ENCODE measurements around the gene CFB. TPM values are rescaled to one million over a fixed set of nuclear protein-coding genes. Genes with fewer than 3 reads are reported as not detected.

CFB gene
- total RNA-seq, 1 experiment from 2014 or later = 5.6 TPM

DNA sequence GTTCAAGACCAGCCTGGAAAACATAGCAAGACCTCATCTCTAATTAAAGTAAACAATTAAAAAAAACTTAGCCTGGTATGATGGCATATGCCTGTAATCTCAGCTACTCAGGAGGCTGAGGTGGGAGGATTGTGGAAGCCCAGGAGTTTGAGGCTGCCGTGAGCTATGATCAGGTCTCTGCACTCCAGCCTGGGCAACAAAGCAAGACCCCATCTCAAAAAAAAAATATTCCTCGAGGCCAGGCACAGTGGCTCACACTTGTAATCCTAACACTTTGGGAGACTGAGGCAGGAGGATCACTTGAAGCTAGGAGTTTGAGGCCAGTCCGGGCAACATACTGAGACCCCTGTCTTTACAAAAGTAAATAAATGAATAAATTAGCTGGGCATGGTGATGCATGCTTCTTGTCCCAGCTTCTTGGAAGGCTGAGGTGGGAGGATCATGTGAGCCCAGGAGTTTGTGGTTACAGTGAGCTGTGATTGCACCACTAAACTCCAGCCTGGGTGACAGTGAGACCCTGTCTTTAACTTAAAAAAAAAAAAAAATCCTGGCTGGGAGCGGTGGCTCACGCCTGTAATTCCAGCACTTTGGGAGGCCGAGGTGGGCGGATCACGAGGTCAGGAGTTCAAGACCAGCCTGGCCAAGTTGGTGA lies 27.7 kb upstream of the CFB start:
- H3K4me3 ChIP-seq (ENCODE audit: low read depth in 2 of 2, low read length in 2 of 2) = no peak overlapping the region
- H3K27me3 ChIP-seq (ENCODE audit: control insufficient read depth, insufficient read depth, low read length) = no peaks in the 10 kb centered on the region
- TF ChIP-seq, protein P1, sequence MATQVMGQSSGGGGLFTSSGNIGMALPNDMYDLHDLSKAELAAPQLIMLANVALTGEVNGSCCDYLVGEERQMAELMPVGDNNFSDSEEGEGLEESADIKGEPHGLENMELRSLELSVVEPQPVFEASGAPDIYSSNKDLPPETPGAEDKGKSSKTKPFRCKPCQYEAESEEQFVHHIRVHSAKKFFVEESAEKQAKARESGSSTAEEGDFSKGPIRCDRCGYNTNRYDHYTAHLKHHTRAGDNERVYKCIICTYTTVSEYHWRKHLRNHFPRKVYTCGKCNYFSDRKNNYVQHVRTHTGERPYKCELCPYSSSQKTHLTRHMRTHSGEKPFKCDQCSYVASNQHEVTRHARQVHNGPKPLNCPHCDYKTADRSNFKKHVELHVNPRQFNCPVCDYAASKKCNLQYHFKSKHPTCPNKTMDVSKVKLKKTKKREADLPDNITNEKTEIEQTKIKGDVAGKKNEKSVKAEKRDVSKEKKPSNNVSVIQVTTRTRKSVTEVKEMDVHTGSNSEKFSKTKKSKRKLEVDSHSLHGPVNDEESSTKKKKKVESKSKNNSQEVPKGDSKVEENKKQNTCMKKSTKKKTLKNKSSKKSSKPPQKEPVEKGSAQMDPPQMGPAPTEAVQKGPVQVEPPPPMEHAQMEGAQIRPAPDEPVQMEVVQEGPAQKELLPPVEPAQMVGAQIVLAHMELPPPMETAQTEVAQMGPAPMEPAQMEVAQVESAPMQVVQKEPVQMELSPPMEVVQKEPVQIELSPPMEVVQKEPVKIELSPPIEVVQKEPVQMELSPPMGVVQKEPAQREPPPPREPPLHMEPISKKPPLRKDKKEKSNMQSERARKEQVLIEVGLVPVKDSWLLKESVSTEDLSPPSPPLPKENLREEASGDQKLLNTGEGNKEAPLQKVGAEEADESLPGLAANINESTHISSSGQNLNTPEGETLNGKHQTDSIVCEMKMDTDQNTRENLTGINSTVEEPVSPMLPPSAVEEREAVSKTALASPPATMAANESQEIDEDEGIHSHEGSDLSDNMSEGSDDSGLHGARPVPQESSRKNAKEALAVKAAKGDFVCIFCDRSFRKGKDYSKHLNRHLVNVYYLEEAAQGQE (IDR thresholded peaks at IDR 0.05; ENCODE audit: insufficient read depth in 1 of 2, low read depth in 2 of 2, low read length in 1 of 2) = no peak
- TF ChIP-seq POLR2AphosphoS5 (IDR thresholded peaks at IDR 0.05; ENCODE audit: low read depth, low read length) = no peak
- TF ChIP-seq, protein P2, sequence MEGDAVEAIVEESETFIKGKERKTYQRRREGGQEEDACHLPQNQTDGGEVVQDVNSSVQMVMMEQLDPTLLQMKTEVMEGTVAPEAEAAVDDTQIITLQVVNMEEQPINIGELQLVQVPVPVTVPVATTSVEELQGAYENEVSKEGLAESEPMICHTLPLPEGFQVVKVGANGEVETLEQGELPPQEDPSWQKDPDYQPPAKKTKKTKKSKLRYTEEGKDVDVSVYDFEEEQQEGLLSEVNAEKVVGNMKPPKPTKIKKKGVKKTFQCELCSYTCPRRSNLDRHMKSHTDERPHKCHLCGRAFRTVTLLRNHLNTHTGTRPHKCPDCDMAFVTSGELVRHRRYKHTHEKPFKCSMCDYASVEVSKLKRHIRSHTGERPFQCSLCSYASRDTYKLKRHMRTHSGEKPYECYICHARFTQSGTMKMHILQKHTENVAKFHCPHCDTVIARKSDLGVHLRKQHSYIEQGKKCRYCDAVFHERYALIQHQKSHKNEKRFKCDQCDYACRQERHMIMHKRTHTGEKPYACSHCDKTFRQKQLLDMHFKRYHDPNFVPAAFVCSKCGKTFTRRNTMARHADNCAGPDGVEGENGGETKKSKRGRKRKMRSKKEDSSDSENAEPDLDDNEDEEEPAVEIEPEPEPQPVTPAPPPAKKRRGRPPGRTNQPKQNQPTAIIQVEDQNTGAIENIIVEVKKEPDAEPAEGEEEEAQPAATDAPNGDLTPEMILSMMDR (IDR thresholded peaks at IDR 0.05) = no peak
- TF ChIP-seq TCF7L2 (IDR thresholded peaks at IDR 0.05; ENCODE audit: low read depth, low read length) = no peak
- TF ChIP-seq SIN3A (IDR thresholded peaks at IDR 0.05; ENCODE audit: borderline replicate concordance, insufficient read depth, low read depth, low read length) = no peak
- H3K36me3 ChIP-seq (ENCODE audit: control insufficient read depth, insufficient read depth, low read length) = no peaks in the 10 kb centered on the region
- ChIA-PET POLR2A (interaction anchor here (0.6 kb wide), 1 partner anchor 9 kb away, joined by 3 read pairs; the partner anchor contains the start of gene C2), CTCF (interaction anchor here (0.7 kb wide), 2 partner anchors 59 to 63 kb away, joined by 3 to 10 read pairs; no protein-coding TSS in a partner anchor)
- DNase-seq (ENCODE audit: low read depth, low spot score) (no peak), ATAC-seq (no peak)
- intact Hi-C loops (cut with micrococcal nuclease; ENCODE audit: unreplicated experiment) = no loop called here
- no peaks in the 10 kb centered on the region for H3K4me1 ChIP-seq (ENCODE audit: control insufficient read depth, insufficient read depth, low read length)
- no TSS peak for BruUV-seq (replicated peaks)
- no peak overlapping the region for H3K27ac ChIP-seq (ENCODE audit: low read length)
- in situ Hi-C loops (cut with HindIII; ENCODE audit: low pct_unique_long_range_greater_than_20kb, low sequenced_read_pairs) = no loop called here
- no peaks in the 10 kb centered on the region for H3K9me3 ChIP-seq (ENCODE audit: control insufficient read depth, insufficient read depth, low read depth, low read length)

DNA sequence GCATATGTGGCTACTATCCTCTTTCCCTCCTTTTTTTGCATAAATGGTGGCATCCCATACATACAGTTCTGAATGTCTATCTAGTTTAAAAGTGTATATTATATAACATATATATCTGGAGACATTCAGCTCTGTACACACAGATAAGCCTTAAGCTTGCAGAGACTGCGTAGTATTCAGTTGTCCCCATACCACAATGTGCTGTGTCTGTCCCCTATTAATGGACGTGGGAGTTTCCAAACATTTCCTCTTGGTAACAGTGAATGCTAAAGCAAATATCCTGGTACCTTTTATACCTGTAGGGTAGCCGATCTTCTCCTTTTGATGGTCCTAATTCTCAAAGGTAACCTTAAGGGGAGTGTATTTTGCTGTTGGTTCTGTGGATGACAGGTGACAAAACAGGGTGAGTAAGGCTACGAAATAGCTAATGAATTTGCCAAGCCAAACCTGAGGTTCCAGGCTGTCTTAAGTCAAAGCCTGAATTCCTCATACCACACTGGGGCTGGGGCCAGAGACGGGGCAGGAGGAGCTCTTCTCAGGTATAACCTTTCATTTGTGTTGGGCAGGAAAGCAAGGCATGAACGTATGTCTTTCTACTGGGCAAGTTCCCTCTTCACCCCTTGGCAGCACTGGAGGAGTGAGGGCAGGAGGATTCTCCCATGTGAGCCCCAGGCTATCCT lies 26.1 kb upstream of the CFB start:
- TF ChIP-seq SIN3A (IDR thresholded peaks at IDR 0.05; ENCODE audit: borderline replicate concordance, insufficient read depth, low read depth, low read length) (no peak), TCF7L2 (IDR thresholded peaks at IDR 0.05; ENCODE audit: low read depth, low read length) (no peak), POLR2AphosphoS5 (IDR thresholded peaks at IDR 0.05; ENCODE audit: low read depth, low read length) (no peak)
- TF ChIP-seq, protein P2 (IDR thresholded peaks at IDR 0.05) = no peak
- TF ChIP-seq, protein P1 (IDR thresholded peaks at IDR 0.05; ENCODE audit: insufficient read depth in 1 of 2, low read depth in 2 of 2, low read length in 1 of 2) = no peak
- POLR2A ChIA-PET = interaction anchor here (0.6 kb wide), 1 partner anchor 89 kb away, joined by 3 read pairs; no protein-coding TSS in a partner anchor
- no peak for DNase-seq (ENCODE audit: low read depth, low spot score)
- CTCF ChIA-PET = interaction anchor here (0.6 kb wide), 1 partner anchor 1469 kb away, joined by 8 read pairs; no protein-coding TSS in a partner anchor
- Histone ChIP-seq H3K27me3 (ENCODE audit: control insufficient read depth, insufficient read depth, low read length) (no peaks in the 10 kb centered on the region), H3K4me3 (ENCODE audit: low read depth in 2 of 2, low read length in 2 of 2) (no peak overlapping the region), H3K36me3 (ENCODE audit: control insufficient read depth, insufficient read depth, low read length) (no peaks in the 10 kb centered on the region), H3K4me1 (ENCODE audit: control insufficient read depth, insufficient read depth, low read length) (no peaks in the 10 kb centered on the region), H3K9me3 (ENCODE audit: control insufficient read depth, insufficient read depth, low read depth, low read length) (no peaks in the 10 kb centered on the region), H3K27ac (ENCODE audit: low read length) (no peak overlapping the region)
- in situ Hi-C loops (cut with HindIII; ENCODE audit: low pct_unique_long_range_greater_than_20kb, low sequenced_read_pairs) (no loop called here), intact Hi-C loops (cut with micrococcal nuclease; ENCODE audit: unreplicated experiment) (no loop called here)
- BruUV-seq (replicated peaks) = no TSS peak
- no peak for ATAC-seq

All from Panc1 (cell line).